BLaER1 (cell line): ENCODE measurements around the gene NXF3.
"Not testable (repeated sequence)": the region's sequence is repeated elsewhere in the genome, so short reads cannot be mapped to it uniquely, and the experiment has no call there.

Experiments used
- H3K27ac ChIP-seq: shearing (Covaris generic); formaldehyde crosslinking; 2 replicates; pipeline ENCODE4 v1.8.1; 2022
- H3K27me3 ChIP-seq: shearing (Covaris generic); formaldehyde crosslinking; 2 replicates; pipeline ENCODE4 v1.8.1; 2022
- H3K36me3 ChIP-seq: shearing (Covaris generic); formaldehyde crosslinking; 2 replicates; pipeline ENCODE4 v1.8.1; 2022
- H3K4me1 ChIP-seq: shearing (Covaris generic); formaldehyde crosslinking; 2 replicates; pipeline ENCODE4 v1.8.1; 2022
- H3K4me2 ChIP-seq: shearing (Covaris generic); formaldehyde crosslinking; 2 replicates; pipeline ENCODE4 v1.8.1; 2022
- H3K4me3 ChIP-seq: shearing (Covaris generic); formaldehyde crosslinking; 2 replicates; pipeline ENCODE4 v1.8.1; 2022
- H3K9ac ChIP-seq: shearing (Covaris generic); formaldehyde crosslinking; 2 replicates; pipeline ENCODE4 v1.8.1; 2022
- H3K9me3 ChIP-seq: shearing (Covaris generic); formaldehyde crosslinking; 2 replicates; pipeline ENCODE4 v1.8.1; 2022
- H4K20me1 ChIP-seq: shearing (Covaris generic); formaldehyde crosslinking; 2 replicates; pipeline ENCODE4 v1.8.1; 2022
- Cebpa-rat ChIP-seq: shearing (Covaris generic); IDR thresholded peaks from 2 replicates; pipeline ENCODE4 v1.8.1; 2022

Gene NXF3

GRCh38 chrX:103056902-103057301 lies 36.0 kb downstream of the NXF3 start:
- Histone ChIP-seq H4K20me1 (no peaks in the 10 kb centered on the region), H3K4me2 (no peak overlapping the region), H3K36me3 (no peaks in the 10 kb centered on the region), H3K9me3 (no peaks in the 10 kb centered on the region), H3K4me3 (no peak overlapping the region), H3K27me3 (0 out of 2 replicates have a peak, but pooled peaks cover 5% of the 10 kb centered on the region), H3K27ac (no peak overlapping the region), H3K4me1 (no peaks in the 10 kb centered on the region), H3K9ac (no peak overlapping the region)
- no peak for TF ChIP-seq Cebpa-rat

- H3K4me2 ChIP-seq = no peak overlapping the region
- no peak overlapping the region for H3K9ac ChIP-seq
- 0 out of 2 replicates have a peak, but pooled peaks cover 5% of the 10 kb centered on the region for H3K27me3 ChIP-seq
- no peak for TF ChIP-seq Cebpa-rat
- H3K4me1 ChIP-seq = no peaks in the 10 kb centered on the region
- H4K20me1 ChIP-seq = no peaks in the 10 kb centered on the region
- no peaks in the 10 kb centered on the region for H3K9me3 ChIP-seq
- H3K36me3 ChIP-seq = no peaks in the 10 kb centered on the region
- H3K4me3 ChIP-seq = no peak overlapping the region
- no peak overlapping the region for H3K27ac ChIP-seq
Observed at GRCh38 chrX:103052625-103053024, 40.3 kb downstream of the NXF3 start.

DNA sequence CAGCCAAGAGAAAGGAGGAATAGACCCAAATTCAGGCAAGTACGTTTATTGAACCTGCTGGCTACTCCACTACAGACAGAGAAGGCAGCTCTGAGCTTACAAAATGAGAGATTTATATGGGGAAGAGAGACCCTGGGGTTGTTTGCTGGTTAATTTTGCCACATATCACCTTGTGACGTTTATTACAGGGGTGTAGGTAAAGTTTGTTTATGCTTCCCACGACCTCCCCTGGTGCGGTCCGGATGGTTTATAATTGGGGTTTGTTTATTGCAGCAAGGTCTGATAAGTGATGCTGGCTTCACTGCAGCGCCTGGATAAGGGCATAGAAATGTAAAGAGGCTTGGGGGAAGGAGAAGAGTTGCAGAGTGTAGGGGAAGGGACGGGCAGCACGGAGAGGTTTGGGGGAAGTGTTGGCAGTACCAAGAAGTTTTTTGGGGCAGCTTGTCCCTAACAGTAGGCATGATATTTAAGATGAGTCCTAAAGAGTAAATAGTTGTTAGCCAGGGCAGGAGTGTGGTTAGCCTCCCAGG lies 41.6 kb downstream of the NXF3 start:
- Histone ChIP-seq H3K9me3 (peaks cover 4% of the 10 kb centered on the region; the same call in 1 of the 2 replicates), H3K27me3 (0 out of 2 replicates have a peak, but pooled peaks cover 5% of the 10 kb centered on the region), H3K4me1 (no peaks in the 10 kb centered on the region), H3K9ac (no peak overlapping the region), H3K36me3 (no peaks in the 10 kb centered on the region), H3K27ac (no peak overlapping the region), H3K4me2 (no peak overlapping the region), H4K20me1 (no peaks in the 10 kb centered on the region), H3K4me3 (no peak overlapping the region)
- no peak for TF ChIP-seq Cebpa-rat

GRCh38 chrX:103033371-103033770 lies 59.6 kb downstream of the NXF3 start:
- H3K4me1 ChIP-seq = not testable (repeated sequence)

More at GRCh38 chrX:103033371-103033770, 59.6 kb downstream of the NXF3 start:
- H3K27ac ChIP-seq, H3K27me3 ChIP-seq, H3K9ac ChIP-seq, H3K4me2 ChIP-seq, H3K9me3 ChIP-seq, H4K20me1 ChIP-seq, H3K36me3 ChIP-seq, H3K4me3 ChIP-seq: not testable (repeated sequence)
